ENCODE data around the gene IDH2. TPM values are rescaled to one million over a fixed set of nuclear protein-coding genes. Genes with fewer than 3 reads are reported as not detected.

The IDH2 gene
- total and polyA plus RNA-seq, 2 of the 13 experiments (the other 11 are each of a cell fraction or from before 2014, with no cell fraction given), result 121 to 145 TPM

DNA sequence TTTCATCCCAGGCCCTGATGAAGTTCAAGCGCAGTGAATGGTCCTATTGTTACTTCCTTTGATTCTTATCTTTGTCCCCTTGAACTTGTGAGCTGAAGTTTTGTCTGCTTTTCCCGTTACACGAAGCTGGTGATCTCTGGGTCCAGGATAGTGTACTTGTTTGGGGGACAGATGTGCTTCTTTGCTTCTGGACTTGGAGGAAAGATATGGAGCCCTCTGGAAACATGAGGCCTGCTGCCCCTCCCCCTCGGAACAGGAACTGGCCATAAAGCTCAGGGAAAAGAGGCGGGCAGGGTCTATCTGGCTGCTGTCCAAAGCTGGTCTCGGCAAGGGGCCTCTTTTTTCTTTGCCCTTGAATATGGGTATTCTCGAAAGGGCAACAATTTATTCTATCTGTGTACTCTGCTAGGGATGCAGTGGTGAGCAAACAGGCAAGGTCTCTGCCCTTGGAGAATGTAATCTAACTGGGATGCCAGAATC, 47.6 kb downstream of the IDH2 start (continued):
- TF ChIP-seq, protein P1, sequence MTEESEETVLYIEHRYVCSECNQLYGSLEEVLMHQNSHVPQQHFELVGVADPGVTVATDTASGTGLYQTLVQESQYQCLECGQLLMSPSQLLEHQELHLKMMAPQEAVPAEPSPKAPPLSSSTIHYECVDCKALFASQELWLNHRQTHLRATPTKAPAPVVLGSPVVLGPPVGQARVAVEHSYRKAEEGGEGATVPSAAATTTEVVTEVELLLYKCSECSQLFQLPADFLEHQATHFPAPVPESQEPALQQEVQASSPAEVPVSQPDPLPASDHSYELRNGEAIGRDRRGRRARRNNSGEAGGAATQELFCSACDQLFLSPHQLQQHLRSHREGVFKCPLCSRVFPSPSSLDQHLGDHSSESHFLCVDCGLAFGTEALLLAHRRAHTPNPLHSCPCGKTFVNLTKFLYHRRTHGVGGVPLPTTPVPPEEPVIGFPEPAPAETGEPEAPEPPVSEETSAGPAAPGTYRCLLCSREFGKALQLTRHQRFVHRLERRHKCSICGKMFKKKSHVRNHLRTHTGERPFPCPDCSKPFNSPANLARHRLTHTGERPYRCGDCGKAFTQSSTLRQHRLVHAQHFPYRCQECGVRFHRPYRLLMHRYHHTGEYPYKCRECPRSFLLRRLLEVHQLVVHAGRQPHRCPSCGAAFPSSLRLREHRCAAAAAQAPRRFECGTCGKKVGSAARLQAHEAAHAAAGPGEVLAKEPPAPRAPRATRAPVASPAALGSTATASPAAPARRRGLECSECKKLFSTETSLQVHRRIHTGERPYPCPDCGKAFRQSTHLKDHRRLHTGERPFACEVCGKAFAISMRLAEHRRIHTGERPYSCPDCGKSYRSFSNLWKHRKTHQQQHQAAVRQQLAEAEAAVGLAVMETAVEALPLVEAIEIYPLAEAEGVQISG (CRISPR knock-in tag; IDR thresholded peaks at IDR 0.05), result no peak; the same call in 1 of the 2 replicates
- TF ChIP-seq RFXAP (CRISPR knock-in tag; IDR thresholded peaks at IDR 0.05; ENCODE audit: borderline replicate concordance) (no peak), GTF2F1 (IDR thresholded peaks at IDR 0.05; ENCODE audit: low read length) (no peak), ZBTB20 (CRISPR knock-in tag; IDR thresholded peaks at IDR 0.05; ENCODE audit: borderline replicate concordance, low read depth) (0 out of 2 replicates have a peak, but pooled peaks have one; percentile 28), ZNF256 (CRISPR knock-in tag; conservative IDR thresholded peaks at IDR 0.05) (no peak), DPF2 (CRISPR knock-in tag; IDR thresholded peaks at IDR 0.05; ENCODE audit: borderline replicate concordance, low read depth) (peak; percentile 38; the same call in 1 of the 2 replicates), ZSCAN20 (CRISPR knock-in tag; IDR thresholded peaks at IDR 0.05; ENCODE audit: borderline replicate concordance) (no peak), ZMYM4 (CRISPR knock-in tag; IDR thresholded peaks at IDR 0.05) (0 out of 2 replicates have a peak, but pooled peaks have one; percentile 15), NFKBIZ (CRISPR knock-in tag; IDR thresholded peaks at IDR 0.05) (no peak), PPARG (CRISPR knock-in tag; conservative IDR thresholded peaks at IDR 0.05) (peak; percentile 12; the same call in 1 of the 2 replicates), CBX2 (IDR thresholded peaks at IDR 0.05; ENCODE audit: low read depth, low read length) (no peak), CBX2 (CRISPR knock-in tag; IDR thresholded peaks at IDR 0.05; ENCODE audit: low read depth) (no peak), KDM3A (CRISPR knock-in tag; IDR thresholded peaks at IDR 0.05; ENCODE audit: low read depth) (no peak), FOXK2 (IDR thresholded peaks at IDR 0.05) (no peak), SSRP1 (CRISPR knock-in tag; IDR thresholded peaks at IDR 0.05) (no peak), CHD4 (IDR thresholded peaks at IDR 0.05; ENCODE audit: borderline replicate concordance, low read length) (no peak; the same call in 1 of the 2 replicates)
- TF ChIP-seq, protein P2, sequence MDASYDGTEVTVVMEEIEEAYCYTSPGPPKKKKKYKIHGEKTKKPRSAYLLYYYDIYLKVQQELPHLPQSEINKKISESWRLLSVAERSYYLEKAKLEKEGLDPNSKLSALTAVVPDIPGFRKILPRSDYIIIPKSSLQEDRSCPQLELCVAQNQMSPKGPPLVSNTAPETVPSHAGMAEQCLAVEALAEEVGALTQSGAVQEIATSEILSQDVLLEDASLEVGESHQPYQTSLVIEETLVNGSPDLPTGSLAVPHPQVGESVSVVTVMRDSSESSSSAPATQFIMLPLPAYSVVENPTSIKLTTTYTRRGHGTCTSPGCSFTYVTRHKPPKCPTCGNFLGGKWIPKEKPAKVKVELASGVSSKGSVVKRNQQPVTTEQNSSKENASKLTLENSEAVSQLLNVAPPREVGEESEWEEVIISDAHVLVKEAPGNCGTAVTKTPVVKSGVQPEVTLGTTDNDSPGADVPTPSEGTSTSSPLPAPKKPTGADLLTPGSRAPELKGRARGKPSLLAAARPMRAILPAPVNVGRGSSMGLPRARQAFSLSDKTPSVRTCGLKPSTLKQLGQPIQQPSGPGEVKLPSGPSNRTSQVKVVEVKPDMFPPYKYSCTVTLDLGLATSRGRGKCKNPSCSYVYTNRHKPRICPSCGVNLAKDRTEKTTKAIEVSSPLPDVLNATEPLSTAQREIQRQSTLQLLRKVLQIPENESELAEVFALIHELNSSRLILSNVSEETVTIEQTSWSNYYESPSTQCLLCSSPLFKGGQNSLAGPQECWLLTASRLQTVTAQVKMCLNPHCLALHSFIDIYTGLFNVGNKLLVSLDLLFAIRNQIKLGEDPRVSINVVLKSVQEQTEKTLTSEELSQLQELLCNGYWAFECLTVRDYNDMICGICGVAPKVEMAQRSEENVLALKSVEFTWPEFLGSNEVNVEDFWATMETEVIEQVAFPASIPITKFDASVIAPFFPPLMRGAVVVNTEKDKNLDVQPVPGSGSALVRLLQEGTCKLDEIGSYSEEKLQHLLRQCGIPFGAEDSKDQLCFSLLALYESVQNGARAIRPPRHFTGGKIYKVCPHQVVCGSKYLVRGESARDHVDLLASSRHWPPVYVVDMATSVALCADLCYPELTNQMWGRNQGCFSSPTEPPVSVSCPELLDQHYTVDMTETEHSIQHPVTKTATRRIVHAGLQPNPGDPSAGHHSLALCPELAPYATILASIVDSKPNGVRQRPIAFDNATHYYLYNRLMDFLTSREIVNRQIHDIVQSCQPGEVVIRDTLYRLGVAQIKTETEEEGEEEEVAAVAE (CRISPR knock-in tag; IDR thresholded peaks at IDR 0.05; ENCODE audit: borderline replicate concordance), result no peak
- TF ChIP-seq, protein P3, sequence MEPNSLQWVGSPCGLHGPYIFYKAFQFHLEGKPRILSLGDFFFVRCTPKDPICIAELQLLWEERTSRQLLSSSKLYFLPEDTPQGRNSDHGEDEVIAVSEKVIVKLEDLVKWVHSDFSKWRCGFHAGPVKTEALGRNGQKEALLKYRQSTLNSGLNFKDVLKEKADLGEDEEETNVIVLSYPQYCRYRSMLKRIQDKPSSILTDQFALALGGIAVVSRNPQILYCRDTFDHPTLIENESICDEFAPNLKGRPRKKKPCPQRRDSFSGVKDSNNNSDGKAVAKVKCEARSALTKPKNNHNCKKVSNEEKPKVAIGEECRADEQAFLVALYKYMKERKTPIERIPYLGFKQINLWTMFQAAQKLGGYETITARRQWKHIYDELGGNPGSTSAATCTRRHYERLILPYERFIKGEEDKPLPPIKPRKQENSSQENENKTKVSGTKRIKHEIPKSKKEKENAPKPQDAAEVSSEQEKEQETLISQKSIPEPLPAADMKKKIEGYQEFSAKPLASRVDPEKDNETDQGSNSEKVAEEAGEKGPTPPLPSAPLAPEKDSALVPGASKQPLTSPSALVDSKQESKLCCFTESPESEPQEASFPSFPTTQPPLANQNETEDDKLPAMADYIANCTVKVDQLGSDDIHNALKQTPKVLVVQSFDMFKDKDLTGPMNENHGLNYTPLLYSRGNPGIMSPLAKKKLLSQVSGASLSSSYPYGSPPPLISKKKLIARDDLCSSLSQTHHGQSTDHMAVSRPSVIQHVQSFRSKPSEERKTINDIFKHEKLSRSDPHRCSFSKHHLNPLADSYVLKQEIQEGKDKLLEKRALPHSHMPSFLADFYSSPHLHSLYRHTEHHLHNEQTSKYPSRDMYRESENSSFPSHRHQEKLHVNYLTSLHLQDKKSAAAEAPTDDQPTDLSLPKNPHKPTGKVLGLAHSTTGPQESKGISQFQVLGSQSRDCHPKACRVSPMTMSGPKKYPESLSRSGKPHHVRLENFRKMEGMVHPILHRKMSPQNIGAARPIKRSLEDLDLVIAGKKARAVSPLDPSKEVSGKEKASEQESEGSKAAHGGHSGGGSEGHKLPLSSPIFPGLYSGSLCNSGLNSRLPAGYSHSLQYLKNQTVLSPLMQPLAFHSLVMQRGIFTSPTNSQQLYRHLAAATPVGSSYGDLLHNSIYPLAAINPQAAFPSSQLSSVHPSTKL (CRISPR knock-in tag; IDR thresholded peaks at IDR 0.05), result peak; percentile 68; the same call in 1 of the 2 replicates
- TF ChIP-seq, protein P4, sequence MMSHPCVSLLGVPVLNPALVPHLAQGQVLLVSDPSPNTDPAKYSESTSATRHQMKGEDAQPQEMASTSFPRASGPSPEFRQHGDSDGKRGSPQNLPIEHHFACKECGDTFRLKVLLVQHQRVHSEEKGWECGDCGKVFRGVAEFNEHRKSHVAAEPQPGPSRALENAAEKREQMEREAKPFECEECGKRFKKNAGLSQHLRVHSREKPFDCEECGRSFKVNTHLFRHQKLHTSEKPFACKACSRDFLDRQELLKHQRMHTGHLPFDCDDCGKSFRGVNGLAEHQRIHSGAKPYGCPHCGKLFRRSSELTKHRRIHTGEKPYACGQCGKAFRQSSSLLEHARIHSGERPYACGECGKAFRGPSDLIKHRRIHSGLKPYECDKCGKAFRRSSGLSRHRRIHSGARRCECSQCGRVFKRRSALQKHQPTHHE (CRISPR knock-in tag; IDR thresholded peaks at IDR 0.05; ENCODE audit: borderline replicate concordance), result no peak; the same call in 1 of the 2 replicates
